ENCODE measurements around the gene RHBDL3. TPM values are rescaled to one million over a fixed set of nuclear protein-coding genes. Genes with fewer than 3 reads are reported as not detected.

RHBDL3 gene
- total RNA-seq, 6 experiments from 2014 or later = 0.04 to 0.09 TPM; not detected in 4

DNA sequence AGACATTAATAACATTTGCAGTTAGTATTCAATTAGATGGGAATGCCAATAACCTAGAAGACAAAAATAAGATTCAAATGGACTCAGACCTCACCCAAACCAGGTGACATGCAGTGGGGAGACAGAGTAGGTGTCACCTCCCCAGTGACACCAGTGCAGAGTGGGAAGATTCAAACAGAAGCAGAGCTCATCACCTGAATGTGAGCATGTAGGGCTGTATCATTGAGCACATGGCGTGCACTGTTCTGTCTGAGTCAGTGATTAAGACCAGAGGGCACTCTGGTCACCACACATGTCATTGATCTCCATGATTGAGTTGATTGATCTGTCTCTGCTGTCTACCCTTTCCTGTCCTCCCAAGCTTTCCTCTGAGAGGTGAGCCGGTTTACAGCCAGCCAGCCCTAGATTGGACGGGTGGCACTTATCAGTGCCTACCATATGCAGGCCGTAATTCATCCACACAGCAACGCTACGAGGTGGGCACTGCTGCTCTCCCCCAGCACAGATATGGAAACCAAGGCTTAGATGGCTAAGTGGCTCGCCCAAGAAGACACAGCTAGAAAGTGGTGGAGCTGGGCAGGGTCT lies 34.0 kb downstream of the RHBDL3 start:
- H3K36me3 ChIP-seq = no peaks in the 10 kb centered on the region
- H3K4me3 ChIP-seq = no peak overlapping the region
- DNase-seq (no peak), ATAC-seq (no peak)
- WGBS (ENCODE audit: insufficient coverage, low coverage, low lambda C conversion rate, missing lambda C conversion rate) = 100% methylated on average over 1 of the region's 7 CpGs
- TF ChIP-seq, protein P1, sequence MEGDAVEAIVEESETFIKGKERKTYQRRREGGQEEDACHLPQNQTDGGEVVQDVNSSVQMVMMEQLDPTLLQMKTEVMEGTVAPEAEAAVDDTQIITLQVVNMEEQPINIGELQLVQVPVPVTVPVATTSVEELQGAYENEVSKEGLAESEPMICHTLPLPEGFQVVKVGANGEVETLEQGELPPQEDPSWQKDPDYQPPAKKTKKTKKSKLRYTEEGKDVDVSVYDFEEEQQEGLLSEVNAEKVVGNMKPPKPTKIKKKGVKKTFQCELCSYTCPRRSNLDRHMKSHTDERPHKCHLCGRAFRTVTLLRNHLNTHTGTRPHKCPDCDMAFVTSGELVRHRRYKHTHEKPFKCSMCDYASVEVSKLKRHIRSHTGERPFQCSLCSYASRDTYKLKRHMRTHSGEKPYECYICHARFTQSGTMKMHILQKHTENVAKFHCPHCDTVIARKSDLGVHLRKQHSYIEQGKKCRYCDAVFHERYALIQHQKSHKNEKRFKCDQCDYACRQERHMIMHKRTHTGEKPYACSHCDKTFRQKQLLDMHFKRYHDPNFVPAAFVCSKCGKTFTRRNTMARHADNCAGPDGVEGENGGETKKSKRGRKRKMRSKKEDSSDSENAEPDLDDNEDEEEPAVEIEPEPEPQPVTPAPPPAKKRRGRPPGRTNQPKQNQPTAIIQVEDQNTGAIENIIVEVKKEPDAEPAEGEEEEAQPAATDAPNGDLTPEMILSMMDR (IDR thresholded peaks at IDR 0.05) = no peak
- no peak for TF ChIP-seq POLR2A (IDR thresholded peaks at IDR 0.05)
- H3K9me3 ChIP-seq = no peaks in the 10 kb centered on the region
- no peaks in the 10 kb centered on the region for H3K27me3 ChIP-seq
- intact Hi-C loops (cut with DNase I) = no loop called here
- peaks cover 0 to 18% (median 0%) of the 10 kb centered on the region in 4 donors for H3K4me1 ChIP-seq
- no peak overlapping the region for H3K27ac ChIP-seq

DNA sequence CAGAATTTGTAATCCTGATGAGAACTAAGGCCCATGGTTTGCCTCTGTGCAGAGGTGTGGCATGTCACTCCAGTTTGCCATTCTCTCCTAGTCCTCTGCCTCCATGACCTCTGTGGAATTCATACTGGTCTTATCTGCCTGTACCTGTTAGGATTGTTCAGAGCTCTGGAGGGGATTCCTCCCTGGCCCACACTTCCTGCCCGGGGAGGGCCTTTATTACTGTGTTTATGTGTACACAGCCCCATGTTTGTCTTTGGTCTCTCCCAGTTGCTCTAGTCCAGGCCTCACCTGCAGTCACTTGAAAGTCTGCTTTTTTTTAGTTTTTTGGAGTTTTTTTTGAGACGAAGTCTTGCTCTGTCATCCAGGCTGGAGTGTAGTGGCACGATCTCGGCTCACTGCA lies 36.4 kb downstream of the RHBDL3 start:
- Histone ChIP-seq H3K9me3 (no peaks in the 10 kb centered on the region), H3K27me3 (no peaks in the 10 kb centered on the region), H3K36me3 (no peaks in the 10 kb centered on the region), H3K27ac (no peak overlapping the region), H3K4me3 (no peak overlapping the region), H3K4me1 (peaks cover 0 to 18% (median 0%) of the 10 kb centered on the region in 4 donors)
- no peak for ATAC-seq
- intact Hi-C loops (cut with DNase I) = no loop called here
- no peak for DNase-seq
- WGBS (ENCODE audit: insufficient coverage, low coverage, low lambda C conversion rate, missing lambda C conversion rate) = 83% methylated on average over 4 of the region's 4 CpGs
- TF ChIP-seq, protein P1 (IDR thresholded peaks at IDR 0.05) = no peak
- TF ChIP-seq POLR2A (IDR thresholded peaks at IDR 0.05) = no peak

DNA sequence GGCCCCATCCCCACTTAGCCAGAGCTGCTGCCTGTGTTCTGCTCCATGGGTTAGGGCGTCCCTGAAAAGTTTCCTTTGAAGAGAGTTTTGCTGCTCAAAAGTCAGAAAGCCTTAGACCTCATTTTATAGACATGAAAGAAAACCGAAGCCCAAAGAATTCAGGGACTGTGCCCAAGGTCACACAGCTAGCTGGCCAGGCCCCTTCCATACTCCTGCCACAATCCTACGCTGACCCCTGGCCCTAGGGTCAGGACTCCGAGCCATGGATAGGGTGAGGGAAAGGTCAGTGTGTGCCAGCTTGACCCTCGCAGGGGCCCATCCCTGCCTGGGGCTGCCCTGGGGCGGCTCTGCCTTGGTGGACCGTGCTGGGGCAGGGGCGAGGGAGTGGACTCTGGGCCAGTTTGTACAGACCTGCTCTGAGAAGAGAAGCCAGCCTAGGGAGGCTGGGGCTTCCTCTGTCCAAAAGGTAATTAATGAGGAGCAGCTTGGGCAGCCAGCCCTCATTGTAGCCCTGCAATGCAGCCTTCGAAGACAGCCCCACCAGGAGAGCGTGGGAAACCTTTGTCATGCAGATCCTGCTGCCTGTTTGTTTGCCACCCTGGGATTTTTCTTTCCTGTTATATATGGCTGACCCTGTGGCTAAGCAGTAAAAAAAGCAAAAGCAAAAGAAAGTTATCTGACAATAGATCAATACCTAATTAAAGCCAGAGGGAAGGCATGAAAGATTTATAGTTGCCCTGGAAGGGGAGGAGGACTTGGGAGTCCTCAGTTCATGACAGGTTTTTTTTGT lies 37.4 kb downstream of the RHBDL3 start:
- Histone ChIP-seq H3K4me1 (peaks cover 0 to 18% (median 0%) of the 10 kb centered on the region in 4 donors), H3K27ac (no peak overlapping the region), H3K36me3 (no peaks in the 10 kb centered on the region), H3K4me3 (no peak overlapping the region), H3K9me3 (no peaks in the 10 kb centered on the region), H3K27me3 (no peaks in the 10 kb centered on the region)
- WGBS (ENCODE audit: insufficient coverage, low coverage, low lambda C conversion rate, missing lambda C conversion rate) = 44% methylated on average over 3 of the region's 10 CpGs
- DNase-seq (peak in 1 of 3 donors; percentile 72), ATAC-seq (peak; percentile 34 to 90 (median 48))
- intact Hi-C loops (cut with DNase I) = no loop called here
- TF ChIP-seq POLR2A (IDR thresholded peaks at IDR 0.05) = no peak
- TF ChIP-seq, protein P1 (IDR thresholded peaks at IDR 0.05) = no peak

DNA sequence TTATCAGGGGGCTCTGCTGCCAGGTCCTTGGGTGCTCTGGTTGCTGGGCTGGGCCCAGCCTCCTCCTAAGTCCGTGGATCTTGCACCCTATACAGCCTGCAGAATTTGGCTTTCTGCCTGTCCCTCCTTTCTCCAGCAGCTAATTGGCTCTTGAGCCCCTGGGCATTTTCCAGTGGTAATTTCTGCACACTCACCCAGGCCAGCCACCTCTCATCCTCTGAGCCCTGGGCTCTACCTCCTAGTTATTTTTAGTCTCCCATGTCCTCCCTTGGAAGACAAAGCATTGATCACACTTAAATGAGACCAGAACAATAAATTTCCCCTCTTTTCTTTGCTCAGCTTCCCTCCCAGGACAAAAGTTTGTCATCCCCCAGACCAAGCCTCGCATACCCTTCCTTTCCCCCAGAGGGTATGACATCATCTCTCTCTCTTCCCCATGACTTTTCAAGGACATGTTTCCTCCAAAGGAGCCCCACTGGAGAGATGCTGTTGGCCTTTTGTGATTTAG lies 38.2 kb downstream of the RHBDL3 start:
- 77% methylated on average over 1 of the region's 2 CpGs for WGBS (ENCODE audit: insufficient coverage, low coverage, low lambda C conversion rate, missing lambda C conversion rate)
- ATAC-seq = no peak
- H3K36me3 ChIP-seq = no peaks in the 10 kb centered on the region
- no peaks in the 10 kb centered on the region for H3K27me3 ChIP-seq
- no peak for DNase-seq
- H3K4me3 ChIP-seq = no peak overlapping the region
- peaks cover 0 to 18% (median 0%) of the 10 kb centered on the region in 4 donors for H3K4me1 ChIP-seq
- intact Hi-C loops (cut with DNase I) = no loop called here
- no peaks in the 10 kb centered on the region for H3K9me3 ChIP-seq
- H3K27ac ChIP-seq = no peak overlapping the region
- no peak for TF ChIP-seq POLR2A (IDR thresholded peaks at IDR 0.05)
- TF ChIP-seq, protein P1 (IDR thresholded peaks at IDR 0.05) = no peak

Data from right lobe of liver (tissue), 6 donors.